Amniotic stem cell (primary cell): Measurements from ENCODE around the gene EPB41L2.

Source experiments
- DNase-seq: peaks from one replicate; lab custom pipeline; 2025; lab: John Stamatoyannopoulos, UW

Gene EPB41L2

DNA sequence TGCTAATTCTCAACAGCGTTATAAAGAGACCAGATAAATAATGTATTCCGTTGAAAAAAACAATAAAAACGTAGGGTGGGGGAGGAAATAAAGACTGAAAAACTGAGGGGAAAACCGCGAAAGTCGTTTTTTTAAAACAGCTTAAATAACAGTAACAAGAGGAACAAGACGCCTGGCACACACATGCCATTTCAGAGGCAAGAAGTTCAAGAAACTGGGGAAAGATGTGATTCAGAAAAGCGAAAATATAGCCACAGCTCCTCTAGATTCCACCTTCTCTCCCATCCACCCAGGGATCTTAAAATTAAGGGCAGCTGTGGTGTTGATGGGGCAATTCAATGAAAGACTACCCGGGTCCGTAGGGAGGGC lies 1.3 kb downstream of the EPB41L2 start:
- DNase-seq, result no peak

DNA sequence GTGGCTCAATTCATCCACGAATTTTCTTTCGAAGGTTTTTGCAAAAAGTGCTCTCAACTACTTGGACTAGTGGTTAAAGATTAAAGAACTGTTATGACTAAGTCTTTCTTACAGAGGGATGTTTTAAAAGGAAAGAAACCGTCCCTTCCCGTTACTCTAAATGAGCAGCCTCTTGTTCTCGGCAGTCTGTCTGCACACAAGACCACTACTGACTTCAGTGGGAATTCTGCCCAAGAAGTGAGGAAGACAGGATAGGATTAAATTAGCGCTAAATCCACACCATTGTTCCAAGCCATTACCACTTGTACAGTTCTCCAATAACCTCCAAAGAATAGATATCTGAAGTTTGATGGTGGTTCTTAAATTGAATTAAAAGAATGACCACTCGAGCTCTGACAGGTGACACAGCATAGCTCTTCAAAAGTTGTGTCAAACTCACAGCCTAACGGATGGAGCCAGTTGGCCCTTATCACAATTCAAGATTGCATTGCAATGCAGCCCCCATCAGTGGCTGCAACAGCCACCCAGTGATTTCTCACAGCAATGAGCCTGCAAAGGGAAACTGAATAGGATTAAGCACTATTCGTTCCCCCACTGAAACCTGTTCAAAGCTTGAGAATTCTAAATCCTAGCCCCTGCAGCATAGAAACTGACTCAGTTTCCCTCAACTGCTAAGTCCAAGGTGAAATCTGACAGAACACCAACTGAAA lies 1.8 kb downstream of the EPB41L2 start:
- DNase-seq, result no peak

DNA sequence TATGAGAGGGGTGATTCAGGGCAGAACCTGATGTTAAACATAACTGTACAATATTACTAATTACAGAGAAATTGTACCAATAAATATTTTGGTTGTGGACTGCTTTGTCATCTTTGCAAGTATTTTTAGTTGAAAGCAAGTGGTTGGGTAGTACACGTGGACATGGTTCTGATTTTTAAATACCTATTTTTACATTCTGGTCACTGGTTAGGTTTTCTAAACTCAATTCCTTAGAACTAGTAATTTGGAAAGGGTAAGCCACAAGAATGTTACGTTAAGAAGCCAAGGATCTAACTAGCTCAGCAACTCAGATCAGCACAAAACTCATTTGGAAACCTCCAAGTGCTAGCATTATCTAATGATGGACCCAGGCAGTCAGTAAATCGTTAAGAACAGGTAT lies 2.7 kb downstream of the EPB41L2 start:
- DNase-seq, result no peak

DNA sequence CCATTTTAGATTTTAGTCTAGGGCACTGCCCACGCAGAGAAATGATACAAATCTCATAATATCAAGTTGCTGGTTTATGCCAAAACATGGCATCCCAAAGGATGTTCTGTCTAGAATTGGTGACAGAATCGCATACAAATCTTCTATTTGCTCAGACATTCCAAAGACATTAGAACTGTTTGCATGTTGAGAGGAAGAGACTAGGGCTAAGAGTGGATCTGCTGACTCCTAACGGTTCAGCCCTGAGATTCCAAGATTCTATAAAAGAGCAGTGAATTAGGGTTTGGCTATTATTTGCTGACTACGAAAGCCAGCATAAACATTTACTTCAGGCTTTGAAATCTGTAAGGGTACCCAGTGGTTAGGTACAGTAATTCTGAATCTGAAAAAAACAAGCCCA lies 3.6 kb downstream of the EPB41L2 start:
- no peak for DNase-seq

DNA sequence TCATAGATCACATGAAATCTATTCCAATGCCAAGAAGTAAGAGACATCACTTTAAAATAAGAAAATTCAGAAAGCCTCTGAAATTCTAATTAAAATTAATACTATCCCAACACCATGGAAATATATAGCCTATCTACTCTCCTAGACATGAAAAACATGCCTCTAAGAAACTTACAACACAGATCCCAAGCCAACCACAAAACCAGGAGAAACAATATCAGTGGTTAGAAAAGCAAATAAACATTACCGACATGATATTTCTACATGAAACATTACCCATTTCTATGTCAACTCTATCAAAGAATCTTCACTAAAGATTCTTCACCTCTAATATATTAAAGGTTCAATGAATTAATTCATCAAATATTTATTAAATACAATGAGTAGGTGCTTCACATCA lies 4.8 kb downstream of the EPB41L2 start:
- DNase-seq, result no peak

DNA sequence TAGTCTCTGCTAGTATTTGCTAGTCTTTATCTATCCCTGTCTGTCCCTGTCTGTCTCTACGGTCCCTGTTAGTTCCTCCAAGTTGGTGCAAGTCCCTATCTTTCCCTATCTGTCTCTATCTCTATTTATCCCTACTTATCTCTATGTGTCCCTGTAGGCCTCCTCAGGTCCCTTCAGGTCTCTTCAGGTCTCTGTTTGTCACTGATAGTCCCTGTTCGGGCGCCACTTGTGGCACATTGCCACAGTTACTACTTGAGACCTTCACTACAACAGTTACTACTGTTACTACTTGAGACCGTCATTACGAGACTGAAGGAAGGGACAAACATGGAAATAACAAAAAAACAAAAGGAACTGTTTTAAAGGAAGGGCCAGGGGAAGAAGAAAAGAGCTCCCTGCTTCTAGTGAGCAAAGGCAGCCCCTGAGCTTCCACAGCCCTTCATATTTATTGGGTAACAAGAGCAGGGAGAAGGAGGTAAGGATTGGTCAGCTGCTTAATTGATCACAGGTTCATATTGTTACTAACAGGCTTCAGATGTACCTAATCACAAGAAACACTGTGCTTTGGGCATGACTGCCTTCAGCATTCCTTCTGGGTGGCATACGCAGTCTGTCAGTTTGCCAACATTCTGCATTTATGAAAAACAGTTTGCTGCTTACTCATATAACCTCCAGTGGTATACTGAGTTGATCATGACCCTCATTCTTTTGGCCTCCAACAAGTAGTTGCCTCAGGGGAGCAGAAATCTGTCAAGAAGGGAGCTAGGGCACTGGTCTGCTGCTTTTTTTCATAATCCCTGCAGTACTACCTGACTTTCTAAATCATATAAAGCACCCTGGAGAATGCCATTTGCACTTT lies 8.4 kb downstream of the EPB41L2 start:
- DNase-seq, result no peak

DNA sequence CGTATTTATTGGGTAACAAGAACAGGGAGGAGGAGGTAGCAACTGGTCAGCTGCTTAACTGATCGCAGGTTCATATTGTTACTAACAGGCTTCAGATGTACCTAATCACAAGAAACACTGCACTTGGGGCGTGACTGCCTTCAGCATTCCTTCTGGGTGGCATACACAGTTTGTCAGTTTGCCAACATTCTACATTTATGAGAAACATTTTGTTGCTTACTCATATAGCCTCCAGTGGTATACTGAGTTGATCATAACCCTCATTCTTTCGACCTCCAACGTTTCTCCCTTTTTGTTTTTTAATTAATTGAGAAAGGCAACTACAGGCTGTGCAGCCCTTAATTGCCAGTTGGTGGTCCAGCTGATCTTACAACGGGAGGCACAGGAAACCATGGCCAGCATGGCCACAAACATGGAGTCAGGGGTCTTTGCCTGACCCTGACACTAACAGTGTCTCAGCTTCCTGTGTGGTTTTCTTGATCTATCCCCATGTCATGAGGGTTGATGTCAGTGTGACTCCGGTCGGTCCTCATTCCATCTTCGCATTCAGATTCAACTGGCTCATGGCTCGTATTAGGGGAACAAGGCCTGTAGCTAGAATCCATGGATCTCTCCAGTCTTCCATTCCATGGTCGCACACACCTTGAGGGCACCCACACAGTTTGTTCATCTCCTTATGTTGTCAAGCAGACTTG lies 9.4 kb downstream of the EPB41L2 start:
- no peak for DNase-seq

DNA sequence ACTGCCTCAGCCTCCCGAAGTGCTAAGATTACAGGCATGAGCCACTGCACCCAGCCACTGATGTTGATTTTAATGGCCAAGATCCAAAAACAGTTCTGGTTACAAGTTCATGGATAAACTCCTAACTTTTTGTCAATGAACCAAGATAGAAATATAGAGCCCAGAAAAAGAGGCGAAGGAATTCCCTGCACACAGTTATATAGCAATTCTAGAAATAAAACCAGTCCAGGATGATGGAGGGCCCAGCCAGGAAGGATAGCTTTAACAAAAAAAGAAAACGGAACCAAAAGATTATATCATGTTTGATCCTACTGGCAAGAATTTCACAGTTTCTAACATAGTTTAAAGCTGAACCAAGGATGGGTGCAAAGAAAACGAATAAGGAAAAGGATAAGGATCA lies 10.9 kb downstream of the EPB41L2 start:
- no peak for DNase-seq

DNA sequence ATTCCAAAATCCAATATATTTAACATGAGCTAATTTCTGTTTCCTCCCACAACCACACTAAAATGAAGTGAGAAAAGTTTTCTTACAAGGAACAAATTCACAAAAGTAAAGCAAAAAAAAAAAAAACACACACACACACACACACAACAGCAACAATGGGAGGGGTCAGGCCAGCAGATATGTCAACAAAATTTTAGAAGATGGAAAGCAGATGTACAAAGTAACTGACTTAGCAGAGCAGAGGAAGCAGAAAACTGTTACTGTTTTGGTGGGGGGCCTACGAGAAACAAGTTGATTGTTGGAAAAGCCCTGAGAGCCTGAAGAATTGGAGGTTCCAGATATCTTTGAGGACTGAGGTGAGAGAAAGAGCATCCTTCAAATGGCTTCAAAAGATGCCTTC lies 11.7 kb downstream of the EPB41L2 start:
- DNase-seq, result no peak

DNA sequence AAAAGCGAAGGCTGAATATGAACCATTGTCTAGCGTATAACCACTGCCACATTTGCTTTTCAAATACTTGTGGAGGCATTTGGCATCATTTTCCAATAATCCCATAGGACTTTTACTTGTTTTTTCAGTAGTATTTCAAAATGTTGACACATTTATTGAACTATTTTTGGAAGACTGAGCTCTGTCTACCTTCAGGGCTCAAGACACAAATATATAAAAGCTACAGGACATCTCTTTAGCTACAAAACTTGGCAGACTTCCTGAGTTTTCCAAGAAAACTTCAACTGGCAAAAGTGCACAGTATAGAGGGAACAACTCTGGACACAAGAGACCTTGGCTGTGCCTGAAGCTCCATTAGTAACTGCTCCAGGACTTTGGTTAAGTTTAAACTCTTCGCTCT lies 13.4 kb downstream of the EPB41L2 start:
- DNase-seq, result no peak

DNA sequence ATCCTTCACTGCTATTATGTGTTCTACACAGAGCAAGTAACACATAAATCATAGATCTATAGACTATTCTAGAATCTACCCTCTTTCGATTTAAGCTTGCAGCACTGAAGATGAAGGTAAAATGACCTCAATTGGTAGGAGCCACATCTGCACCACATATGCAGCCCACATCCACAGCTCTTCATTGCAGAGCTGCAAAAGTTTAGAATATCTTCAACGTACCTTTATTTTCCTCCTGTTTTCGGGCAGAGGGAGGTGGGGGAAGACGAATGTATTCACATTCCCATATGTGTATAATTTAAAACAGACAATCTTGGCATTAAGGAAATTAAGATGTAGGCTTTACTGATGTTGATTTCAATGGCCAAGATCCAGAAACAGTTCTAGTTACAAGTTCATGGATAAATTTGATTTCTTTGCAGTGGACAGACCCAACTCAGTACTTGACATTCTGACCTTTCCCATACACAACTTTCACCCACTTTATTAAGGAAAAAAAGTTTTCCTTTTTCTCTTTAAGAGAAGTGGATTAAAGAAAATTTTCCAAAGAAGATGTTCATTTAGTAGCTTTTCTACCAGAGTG lies 14.0 kb downstream of the EPB41L2 start:
- no peak for DNase-seq

DNA sequence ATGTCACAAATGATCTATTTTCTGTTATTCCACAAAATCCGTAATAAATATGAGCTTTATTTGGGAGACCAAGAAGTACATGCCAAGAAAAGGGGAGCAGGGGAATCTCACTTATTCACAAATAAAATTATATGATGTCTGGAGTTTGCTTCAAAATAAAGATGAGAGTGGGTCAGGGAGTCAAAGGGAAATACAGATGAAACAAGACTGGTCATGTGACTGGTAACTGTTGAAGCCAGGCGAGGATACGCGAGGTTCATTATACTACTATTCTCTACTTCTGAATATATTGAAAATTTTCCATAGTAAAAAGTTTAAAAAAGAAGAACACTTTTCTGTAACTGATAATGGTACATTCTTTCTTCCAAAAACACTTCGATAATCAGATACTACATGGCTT lies 14.6 kb downstream of the EPB41L2 start:
- DNase-seq, result no peak

DNA sequence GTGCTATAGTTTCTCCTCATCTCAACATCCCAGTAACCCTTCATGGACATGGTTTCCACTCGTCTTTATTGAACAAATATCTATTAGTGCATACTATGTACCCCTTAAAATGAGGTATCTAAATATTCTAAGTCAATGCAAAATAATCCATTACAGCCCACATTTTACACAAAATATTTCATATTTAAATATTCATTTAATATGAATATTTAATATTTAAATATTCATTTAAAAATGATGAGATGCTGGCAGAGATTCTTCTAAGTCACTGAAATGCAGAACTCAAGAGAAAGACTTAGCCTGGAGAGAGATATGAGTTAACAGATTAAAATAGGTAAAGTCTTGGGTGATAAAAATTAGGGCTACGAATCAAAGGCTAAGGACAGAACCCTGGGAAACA lies 17.9 kb downstream of the EPB41L2 start:
- no peak for DNase-seq

DNA sequence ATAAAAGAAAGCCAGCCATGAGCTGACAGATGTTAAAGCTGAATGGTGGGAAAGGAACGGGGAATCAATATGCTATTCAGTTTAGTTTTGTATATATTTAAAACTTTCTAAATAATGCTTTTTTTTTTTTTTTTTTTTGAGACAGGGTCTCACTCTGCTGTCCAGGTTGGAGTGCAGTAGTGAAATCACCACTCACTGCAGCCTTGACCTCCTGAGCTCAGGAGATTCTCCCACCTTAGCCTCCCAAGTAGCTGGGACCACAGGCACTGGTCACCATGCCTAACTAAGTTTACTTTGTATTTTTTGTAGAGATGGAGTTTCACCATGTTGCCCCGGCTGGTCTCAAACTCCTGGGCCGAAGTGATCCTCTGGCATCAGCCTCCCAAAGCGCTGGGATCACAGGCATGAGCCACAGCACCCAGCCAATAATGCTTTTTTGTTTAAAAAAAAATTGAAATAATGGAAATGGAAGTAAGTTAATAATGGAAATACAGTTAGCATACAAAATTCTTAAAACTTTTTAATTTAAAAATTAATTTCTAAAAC lies 19.1 kb downstream of the EPB41L2 start:
- DNase-seq, result no peak

DNA sequence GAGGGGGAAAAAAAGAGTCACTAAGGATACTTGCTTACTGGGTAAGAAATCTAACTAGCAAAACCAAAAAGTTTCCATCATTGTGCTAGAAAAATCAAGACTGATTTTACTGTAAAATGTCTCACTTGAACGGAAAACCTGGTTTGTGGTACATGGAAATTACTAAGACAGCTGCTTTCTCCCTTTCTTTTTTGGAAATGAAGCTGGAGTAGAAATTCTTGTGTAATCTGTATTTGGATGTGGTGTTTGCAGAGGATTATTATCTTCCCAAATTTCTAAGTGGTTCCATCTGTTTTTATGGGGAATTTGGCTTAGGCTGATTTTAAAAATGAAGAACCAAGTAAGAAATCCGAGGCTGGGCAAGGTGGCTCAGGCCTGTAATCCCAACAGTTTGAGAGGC lies 20.4 kb downstream of the EPB41L2 start:
- DNase-seq, result no peak

DNA sequence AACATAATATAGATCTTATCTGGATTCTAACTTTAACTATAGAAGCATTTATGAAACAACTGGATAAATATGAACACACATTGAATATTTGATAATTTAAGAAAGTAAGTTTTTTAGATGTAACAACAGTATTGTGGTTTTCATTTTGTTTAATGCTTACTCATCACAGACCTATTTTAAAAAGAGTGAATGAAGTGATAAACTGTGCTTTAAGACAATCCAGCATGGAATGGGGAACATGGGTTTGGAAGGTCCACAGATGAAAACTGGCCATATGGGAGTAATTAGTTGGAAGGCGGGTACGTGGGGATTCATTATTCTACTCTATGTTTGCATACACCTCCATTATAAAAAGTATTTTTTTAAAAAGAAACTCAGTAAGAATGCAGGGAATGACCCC lies 21.2 kb downstream of the EPB41L2 start:
- DNase-seq, result no peak

DNA sequence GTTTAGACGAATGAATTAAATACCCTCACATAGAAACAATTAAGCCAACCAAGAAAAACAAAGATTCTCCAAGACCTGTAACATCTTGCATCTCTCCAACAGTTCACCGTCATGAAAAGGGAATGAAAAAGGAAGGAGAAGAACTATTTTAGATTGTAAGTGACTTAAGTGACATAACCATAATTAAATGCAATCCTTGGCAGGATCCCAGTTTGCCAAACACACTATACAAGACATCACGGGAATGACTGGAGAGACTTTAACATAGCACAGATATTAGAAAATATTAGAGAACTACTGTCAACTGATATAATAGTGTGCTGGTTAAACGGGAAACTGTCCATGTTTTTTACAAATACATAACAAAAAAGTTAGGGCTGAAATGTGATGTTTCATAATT lies 22.2 kb downstream of the EPB41L2 start:
- no peak for DNase-seq

DNA sequence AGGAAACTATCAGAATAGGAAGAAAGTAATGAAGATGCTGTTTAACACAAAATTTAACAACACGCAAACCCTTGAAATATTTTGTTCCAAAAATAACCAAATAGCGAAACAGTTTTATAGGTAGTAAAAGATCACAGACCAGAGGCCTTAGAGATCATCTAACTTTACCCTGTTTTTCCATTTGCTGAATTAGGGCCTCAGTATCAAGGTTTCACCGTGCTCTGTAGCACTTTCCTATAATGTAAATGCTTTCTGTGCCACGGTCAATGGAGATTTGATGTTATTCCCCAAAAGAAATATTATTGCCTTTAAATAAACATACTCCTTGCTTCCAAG lies 23.7 kb downstream of the EPB41L2 start:
- DNase-seq, result no peak

DNA sequence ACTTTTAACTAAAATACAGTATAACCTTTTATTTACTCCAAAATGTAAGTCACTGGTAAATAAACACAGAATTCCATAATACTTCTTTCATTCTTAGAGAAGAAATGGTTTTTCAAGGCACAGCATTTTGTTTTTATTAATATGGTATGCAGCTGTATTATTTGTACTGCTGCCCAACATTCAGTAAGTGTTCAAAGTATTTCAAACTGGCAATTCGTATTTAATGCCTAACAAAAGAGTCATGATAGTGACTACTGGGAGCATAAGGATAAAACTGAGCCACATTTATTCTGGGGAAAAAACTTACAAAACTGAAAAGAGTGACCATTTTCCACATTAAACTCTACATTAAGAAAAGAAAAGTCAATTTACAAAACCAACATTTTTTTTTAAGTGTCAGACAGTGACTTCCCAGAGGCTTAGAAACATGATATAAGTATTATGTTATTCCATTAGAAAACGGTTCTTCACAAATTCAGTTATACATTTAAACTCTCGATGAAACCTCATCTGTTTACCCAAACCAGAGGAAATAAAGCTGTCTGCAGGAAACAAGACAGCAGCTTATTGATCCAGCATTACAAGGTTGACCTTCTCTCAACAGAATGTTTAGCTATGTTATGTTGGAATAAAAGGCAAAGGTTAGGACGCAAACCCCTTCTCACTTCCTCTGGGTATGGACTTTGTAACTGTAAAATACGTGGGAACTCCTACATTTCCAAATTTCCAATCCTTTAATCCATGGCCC lies 24.3 kb downstream of the EPB41L2 start:
- no peak for DNase-seq

DNA sequence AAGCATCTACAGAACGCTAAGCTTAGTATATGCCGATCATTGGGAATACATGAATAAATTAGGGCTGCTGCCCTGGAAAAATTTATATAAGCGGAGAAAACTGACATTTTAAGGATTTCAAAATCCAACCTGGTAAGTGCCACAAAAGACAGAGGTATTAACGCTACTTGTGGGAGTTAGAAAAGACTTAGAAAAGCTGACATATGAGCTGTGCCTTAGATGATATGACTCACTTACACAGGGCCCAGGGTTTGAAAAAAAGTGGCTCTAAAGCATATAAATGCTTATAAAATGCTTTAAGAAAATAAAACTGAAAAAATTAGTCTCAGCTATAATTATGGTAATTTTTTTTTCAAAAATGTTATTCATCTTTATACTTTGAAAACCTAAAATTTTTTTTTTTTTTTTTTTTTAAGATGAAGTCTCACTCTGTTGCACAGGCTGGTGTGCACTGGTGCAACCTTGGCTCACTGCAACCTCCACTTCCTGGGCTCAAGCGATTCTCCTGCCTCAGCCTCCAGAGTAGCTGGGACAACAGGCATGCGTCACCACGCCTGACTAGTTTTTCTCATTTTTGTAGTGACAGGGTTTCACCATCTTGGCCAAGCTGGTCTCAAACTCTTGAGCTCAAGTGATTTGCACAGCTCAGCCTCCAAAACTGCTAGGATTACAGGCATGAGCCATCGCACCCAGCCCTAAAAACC lies 25.7 kb downstream of the EPB41L2 start:
- DNase-seq, result no peak

DNA sequence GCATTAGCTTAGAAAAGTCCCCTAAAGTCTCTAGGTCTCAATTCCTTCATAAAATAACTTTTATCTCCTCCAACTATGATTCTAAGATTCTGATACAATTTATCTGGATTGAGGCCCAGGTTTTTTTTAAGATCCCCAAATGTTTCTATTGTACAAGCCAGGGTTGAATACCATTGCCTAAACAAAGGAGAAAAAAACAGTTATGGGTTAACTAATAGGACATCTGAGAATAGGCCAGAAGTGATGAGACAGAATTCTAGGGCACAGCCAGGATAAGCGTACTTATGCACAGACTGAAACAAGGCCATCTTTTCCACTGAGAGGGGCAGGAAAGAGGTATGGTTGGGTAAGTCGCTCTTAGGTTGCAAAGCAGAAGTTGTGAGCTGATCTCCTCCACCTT lies 26.4 kb downstream of the EPB41L2 start:
- no peak for DNase-seq
